Endometrium (tissue), 2 donors: Measurements from ENCODE around the gene TANC1.
A peak's percentile ranks its signal among the peaks of the same experiment; 100 is the strongest.
"Not testable (repeated sequence)": the region's sequence is repeated elsewhere in the genome, so short reads cannot be mapped to it uniquely, and the experiment has no call there.

Experiments used
- FAIRE-seq: peaks from 2 replicates; lab custom pipeline; 2012; peaks lifted over from hg19 to GRCh38; lab: Jason Lieb, UNC
- donor health status: control.
- donor health status: control.

Gene TANC1

DNA sequence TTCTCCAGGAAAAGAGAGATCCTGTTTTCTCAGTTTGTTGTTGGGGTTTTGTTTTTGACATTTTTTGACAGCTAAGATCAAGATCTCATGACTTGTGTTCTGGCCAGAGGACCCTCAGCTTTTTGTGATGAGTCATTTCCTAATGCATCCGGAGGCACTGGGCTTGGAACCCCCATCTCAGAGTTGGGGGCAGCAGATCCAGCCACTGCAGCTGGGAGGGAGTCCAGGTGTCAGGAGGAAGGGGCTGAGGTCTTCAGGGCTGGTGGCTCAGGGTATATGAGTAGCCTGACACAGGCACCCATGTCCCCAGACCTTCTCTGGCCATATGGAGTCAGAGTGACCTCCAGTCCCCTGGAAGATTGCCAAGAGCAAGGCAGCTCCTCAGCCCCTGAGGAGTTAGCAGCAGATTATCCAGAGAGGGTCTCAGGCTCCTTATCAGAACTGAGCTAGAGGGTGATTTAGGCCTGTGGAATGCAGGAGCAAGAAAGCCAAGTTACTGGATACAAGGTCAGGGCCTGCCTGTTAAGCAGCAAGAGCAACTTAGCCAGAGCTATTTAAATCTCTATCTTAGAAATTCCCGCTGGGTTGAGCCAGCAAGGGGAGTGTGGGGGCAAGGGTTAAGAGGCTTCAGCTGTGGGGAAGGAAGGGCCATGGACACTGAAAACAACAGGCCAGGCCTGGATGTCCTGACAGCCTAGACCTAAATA is 62.4 kb downstream of the TANC1 start:
- peak; percentile 88 for FAIRE-seq

DNA sequence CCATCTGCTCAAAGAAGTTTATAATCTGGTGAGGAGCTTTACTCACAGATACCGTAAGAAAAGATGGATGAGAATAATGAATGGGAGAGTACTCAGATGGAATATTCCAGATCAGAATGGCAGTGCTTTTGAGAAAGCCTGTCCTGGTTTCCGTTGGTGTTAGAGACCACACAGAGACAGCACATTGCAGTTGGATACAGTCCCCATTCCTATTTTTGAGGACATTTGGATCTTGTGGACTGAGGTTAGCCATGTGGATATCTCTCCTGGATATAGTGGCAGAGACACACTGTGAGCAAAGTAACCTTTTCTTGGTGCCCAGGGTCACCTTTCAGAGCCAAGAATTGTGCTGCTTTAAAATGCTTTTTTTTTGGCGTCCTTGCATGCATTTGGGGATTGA is 63.7 kb downstream of the TANC1 start:
- no peak for FAIRE-seq

GRCh38 chr2:159032580-159032979 is 64.1 kb downstream of the TANC1 start:
- FAIRE-seq = no peak

DNA sequence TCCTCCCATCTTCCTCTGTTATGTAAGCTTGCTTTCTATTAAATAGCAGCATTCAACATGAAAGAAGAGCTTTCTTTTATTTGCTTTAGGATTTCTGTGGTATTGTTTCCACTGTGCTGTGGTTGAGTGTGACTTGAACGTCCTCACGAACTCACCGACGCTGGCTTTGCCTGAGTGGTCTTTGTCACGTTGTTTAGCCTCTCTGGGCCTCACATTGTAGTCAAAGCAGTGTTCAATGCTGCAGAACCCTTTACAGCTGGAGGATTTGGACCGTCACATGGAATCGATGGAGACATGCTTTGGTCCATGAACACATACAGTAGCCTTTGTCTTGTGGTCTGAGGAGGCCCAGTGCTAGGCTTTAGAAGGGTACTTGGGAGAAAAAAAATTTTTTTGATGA is 66.3 kb downstream of the TANC1 start:
- FAIRE-seq = no peak

DNA sequence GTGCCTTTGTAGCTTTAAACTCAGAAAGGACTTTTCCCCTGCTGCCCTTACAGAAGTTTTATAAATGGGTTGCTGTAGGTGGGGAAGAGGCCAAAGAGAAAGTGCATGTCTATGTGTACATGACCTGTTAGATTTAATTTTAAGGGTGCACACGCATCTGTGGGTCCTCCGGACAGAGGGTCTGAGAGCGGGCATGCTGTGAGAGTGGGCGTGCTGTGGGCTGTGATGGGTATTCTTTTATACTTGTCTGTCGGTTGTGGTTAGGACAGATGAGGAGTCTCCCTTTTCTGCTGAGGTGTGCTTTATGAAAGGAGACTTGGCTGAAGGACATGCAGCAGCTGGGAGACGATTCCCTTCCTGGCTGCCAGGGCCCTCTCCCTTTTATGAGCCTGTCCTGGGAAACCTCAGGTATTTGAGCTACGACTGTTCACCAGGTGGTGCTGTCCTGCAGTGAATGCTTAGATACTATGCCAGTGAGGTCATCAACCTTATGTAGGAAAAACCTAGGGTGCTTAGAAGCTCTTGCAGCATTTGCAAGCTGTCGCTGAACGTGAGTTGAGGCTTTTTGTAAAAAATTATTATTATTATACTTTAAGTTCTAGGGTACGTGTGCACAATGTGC is 67.5 kb downstream of the TANC1 start:
- no peak for FAIRE-seq

DNA sequence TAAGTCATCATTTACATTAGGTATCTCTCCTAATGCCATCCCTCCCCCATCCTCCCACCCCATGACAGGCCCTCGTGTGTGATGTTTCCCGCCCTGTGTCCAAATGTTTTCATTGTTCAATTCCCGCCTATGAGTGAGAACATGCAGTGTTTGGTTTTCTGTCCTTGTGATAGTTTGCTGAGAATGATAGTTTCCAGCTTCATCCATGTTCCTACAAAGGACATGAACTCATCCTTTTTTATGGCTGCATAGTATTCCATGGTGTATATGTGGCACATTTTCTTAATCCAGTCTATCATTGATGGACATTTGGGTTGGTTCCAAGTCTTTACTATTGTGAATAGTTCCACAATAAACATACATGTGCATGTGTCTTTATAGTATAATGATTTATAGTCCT is 68.0 kb downstream of the TANC1 start:
- not testable (repeated sequence) for FAIRE-seq

DNA sequence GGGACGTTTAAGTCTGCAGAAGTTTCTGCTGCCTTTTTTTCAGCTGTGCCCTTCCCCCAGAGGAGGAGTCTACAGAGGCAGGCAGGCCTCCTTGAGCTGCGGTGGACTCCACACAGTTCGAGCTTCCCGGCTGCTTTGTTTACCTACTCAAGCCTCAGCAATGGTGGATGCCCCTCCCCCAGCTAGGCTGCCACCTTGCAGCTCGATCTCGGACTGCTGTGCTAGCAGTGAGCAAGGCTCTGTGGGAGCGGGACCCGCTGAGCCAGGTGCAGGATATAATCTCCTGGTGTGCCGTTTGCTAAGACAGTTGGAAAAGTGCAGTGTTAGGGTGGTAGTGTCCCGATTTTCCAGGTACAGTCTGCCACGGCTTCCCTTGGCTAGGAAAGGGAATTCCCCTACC is 72.9 kb downstream of the TANC1 start:
- FAIRE-seq = not testable (repeated sequence)

GRCh38 chr2:159042115-159042850 is 73.8 kb downstream of the TANC1 start:
- no peak for FAIRE-seq

GRCh38 chr2:159043710-159044109 is 75.3 kb downstream of the TANC1 start:
- FAIRE-seq = no peak

- no peak for FAIRE-seq
These were observed 76.4 kb downstream of the TANC1 start for GRCh38 chr2:159044804-159045286.

DNA sequence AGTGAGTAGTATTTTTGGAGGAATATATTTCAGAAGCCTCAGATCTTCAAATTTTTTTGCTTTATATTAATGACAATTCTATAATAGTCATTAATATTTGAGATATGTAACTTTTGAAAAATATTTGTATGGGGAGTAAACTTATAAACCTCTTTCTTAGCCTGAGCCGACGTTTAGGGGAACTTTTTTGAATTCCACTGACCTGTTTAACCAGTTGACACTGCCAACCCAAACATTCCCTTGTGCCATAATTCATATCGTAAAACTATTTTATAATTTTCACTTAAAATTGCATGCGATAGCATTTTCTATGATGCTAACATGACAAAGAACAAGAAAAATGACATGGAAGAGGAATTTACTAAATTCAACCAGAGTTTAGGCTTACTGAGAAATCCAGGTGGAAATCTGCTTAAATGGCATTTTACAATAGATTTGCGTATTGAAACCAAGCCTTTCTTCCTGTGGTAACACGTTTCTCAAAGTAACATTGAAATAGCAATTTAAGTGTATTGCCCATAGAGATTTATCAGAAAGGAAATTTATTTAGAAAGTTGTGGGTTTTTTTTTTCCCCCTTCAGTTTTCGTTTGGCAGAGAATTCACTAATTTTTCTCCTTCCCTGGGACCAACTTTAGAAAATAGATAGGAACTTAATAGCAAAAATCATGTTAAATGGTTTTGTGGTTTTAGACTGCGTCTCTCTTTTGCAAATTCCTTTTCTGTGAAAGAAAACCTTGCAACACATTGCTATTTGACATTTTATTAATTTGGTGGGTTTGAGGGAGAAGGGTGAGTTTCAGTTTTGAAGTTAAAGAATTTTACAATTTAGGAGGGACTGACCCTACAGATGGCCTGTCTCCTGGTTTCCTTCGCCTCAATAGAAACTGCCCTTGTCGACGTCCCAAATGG is 77.4 kb downstream of the TANC1 start:
- FAIRE-seq = no peak

DNA sequence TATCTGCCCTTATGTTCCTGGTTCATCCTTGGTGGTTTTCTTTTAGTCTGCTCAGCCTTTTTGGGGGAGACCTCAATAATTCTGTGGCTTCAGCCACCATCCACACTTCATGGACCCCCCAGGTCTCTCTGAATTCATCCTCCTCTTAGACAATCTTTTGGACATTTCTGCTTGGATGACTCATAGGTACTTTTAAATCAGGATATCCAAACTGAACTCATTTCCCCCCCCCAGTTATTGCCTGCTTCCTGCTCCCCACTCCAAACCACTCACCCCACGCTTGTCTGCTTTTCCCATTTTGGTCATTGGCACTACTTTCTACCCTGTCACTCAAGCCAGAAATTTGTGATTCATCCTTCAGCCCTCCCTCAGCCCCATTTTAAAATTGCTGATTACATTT is 78.5 kb downstream of the TANC1 start:
- no peak for FAIRE-seq

DNA sequence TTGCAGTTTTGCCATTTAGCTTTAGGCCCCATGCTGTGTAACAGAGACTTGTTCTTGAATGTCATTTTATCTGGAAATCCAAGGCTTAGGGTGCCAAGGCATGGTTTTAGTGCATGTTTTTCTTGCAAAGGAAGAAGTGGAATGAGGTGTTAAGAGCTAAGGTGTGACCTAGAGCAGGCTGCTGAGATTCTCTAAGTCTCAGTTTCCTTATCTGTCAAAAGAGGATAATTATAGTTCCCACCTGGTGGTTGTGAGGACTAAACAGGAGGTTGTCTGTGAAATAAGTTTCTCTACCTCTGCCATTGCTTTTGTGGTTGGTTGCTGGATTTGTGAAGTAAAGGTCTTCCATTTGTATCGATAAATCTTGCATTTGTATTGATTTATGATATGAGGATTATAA is 82.0 kb downstream of the TANC1 start:
- FAIRE-seq = no peak

DNA sequence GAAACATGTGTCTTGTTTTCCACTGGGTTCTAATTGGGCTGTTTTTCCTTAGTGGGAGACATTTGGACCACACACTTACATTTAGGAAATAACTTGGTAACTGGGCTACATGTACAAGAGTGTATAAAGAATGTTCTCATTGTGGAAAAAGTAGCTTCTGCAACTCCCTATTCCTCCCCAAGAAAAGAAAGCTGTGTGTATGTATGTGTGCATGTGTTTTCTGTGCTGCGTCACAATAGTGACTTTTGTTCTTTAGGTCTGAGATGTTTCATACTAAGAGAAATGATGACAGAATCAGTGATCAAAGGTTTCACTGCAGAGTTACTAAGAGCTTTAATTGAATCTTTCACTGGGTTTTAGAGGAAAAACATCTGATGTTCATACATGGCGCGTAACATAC is 82.7 kb downstream of the TANC1 start:
- FAIRE-seq = no peak

DNA sequence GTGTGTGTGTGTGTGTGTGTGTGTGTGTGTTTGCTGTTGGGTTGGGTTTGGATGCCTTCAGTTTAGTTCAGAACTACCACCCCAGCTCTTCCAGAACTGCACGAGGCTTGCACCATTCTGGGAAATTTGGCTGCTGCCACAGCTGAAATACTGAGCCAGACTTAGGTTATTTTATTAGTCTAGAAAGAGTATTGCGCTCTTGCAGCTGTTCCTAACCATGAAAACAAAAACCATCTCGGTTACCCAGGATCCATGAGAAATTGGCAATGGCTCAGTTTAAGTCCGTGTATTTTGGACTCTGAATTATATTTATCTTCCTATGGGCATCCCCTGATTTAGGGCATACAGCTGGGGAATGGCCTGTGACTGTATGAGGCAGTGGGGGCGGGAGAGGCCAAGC is 83.2 kb downstream of the TANC1 start:
- FAIRE-seq = no peak

DNA sequence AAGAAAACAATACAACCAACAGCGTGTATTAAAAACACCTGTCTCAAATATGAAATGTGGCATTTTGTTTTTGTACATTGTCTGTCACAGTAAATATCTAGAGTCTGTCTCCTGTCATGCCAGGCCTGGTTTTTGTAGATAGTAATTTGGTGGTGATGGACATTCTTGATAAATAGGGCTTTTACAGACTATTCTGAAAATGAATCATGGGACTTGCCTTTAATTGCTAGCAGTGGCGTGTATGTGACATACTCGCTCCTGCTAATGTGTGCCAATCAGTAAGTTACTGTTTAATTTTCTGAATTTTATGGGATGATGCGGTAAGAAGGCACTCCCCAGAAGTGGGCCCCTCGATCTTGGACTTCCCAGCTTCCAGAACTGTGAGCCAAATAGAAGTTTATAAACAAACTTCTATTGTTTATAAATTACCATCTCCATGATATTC is 83.7 kb downstream of the TANC1 start:
- no peak for FAIRE-seq

DNA sequence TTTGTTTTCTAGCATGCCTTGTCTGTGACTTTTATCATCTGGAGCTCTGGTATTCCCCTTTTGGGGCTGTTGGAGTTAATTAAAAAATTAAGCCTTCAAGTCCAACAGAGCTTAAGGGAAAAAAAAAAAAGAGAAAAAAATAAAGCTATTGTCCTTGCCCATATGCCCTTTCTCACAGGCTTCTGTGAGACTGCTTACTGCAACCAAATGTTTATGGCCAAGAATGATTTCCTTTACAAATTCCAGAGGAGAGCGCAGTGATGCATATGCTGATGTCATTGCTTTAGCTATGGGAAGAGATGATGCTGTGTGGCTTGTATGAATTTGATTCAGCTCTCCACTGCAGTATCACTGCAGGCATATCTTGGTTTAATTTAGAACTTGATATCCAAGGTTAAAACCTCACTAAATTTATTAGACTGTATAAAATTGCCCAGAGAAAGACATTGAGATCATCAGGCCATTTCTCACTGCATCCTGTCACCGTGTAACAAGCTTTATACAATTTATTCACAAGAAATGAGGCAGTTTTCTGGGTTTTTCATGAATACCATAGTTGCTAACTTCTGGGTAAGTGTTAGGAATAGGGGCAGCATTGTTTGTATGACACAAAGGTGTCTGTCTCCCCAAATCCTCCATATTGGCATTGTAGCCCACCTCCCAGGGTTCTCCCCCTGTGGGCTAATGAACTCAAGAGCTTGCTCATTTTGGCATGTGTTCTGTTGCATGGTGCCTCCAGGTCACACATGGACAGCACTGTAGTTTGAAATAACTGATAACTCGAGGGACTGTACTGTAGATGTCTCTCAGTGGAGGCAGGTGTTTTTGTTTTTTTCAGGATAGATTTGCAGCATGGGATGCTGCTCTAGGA is 85.0 kb downstream of the TANC1 start:
- FAIRE-seq = no peak

GRCh38 chr2:159054032-159054334 is 85.5 kb downstream of the TANC1 start:
- no peak for FAIRE-seq

DNA sequence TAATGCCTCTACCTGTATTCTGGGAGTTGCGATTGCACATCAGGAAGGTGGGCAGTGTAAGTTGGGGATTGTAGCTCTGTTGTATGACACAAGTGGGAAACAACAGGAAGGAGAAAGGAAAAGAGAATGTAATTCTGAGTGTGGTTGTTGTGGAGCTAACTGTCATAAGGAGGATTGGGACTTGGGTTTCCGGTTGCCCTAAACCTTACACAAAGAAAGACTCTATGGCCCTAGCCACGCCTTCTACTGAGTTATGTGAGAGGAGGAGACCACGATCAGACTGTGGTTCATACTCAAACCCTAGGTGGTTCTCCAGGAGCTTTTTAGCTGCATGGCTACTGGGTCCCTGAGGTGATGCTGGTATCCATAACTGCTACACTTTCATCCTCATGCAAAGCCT is 86.5 kb downstream of the TANC1 start:
- FAIRE-seq = no peak

DNA sequence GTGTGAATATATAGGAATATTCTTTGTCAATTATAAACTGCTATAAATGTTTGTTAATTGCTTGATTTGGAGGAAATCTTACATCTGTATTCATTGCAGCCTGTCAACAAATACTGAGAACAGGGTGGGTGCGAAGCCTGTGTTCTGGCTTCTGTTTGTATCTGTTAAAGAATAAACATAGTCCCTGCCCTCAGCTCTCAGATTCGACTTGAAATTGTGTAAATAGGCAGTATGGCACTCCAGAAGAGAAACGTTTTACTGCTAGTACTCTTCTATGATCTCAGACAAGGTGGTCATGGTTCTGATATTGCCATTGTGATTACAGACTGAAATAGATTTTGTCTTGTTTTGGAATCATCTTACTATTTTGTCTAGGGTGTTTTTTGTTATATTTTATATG is 92.1 kb downstream of the TANC1 start:
- no peak for FAIRE-seq

- no peak for FAIRE-seq
These were observed 95.2 kb downstream of the TANC1 start for GRCh38 chr2:159063677-159064076.
